ENCODE measurements around the gene SLC25A23. TPM values are rescaled to one million over a fixed set of nuclear protein-coding genes. Genes with fewer than 3 reads are reported as not detected.
A peak's percentile ranks its signal among the peaks of the same experiment; 100 is the strongest.

Gene SLC25A23
- total and polyA plus RNA-seq, 9 of the 15 experiments (the other 6 are each of a cell fraction or from before 2014, with no cell fraction given): 6.1 to 72.0 (median 26.6) TPM

DNA sequence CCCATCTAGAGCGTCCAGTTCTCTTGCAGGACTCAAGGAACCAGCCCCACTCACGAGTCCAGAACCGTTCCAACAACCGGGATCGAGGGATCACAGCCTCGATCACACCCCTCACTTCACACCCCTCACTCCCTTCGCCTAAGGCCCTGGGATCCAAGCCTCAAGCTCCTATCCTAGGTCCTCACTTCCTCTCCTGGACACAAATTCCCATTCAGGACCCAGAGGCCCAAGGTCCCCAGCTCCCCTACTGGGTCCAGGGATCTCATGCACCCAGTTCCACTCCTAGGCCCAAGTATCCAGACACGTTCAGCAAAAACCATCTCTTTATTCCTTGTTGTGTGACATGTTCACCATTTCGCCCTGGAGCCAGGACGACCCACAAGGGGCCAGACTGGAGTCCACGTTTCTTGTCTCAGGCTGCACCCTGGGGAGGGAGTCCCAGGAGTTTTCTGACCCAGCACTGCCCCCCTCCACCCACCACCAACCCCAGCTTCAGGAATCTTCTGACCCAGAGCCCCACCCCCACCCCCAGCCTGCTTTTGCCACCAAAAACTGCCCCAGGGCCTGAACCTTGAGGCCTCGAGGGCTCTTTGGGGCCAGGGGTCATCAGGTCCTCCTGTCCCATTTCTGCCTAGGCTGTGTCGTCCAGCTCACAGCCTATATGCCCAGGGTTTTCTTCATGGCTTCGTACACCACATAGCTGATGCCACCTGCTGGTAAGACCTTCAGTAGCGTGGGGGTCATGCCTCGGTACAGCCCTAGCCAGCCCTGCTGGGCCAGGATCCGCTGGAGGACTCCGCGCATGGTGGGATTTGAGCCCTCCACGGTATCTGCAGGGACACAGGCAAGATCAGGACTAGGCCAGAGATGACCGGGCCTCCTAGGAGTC lies 33.6 kb downstream of the SLC25A23 start (continued):
- TF ChIP-seq, protein P1, sequence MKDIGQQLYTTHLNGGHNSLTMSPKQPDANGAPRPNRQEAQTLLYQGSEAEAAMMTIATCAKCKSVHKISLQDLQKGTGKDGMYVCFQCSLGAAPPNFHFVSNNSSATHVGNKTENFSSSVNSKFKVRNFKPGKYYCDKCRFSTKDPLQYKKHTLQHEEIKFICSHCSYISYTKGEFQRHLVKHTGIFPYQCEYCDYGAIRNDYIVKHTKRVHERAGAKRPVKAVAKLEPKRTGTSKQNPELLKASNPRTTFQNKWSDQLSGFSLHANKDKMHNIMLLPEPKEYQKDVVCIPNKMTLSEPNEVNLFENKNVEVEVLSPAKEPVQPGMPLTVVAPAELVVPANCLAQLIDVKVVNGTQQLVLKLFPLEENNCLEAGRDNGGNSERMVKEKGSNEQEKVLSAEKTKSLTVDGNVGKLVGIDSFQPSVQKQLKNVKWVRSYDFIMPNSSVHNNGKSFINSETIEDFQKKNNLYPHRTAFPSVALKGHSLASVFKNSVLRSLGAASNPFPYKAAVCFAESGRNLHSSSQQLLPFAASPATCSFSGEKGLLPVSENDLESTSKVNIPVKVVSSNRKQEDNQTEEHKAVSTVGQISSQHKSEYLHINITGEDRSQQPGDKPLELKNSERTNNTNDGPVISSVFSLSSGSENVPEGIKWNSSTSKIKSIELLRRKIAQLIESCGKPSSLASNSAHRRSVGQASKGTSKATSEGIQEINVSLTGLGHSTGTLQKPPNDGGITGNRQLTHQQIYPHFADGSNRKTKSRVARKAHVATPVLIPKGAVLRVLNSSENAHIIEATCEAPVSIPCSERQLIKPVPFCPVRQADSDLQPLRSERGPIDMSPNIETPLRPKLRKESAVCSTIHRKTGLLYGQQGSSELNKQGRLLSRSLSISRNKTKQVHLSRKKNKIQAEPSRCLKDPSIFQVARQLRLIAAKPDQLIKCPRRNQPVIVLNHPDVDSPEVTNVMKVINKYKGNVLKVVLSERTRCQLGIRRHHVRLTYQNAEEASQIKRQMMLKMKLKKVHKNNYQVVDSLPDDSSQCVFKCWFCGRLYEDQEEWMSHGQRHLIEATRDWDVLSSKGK (CRISPR knock-in tag; IDR thresholded peaks at IDR 0.05): no peak
- TF ChIP-seq ZNF311 (CRISPR knock-in tag; IDR thresholded peaks at IDR 0.05) (no peak), ZNF175 (CRISPR knock-in tag; IDR thresholded peaks at IDR 0.05; ENCODE audit: low read depth) (peak; percentile 35; the same call in 1 of the 2 replicates), ZFP36 (IDR thresholded peaks at IDR 0.05; ENCODE audit: low read depth, low read length, partially characterized antibody) (no peak), ZNF507 (tag; conservative IDR thresholded peaks at IDR 0.05) (no peak), TAL1 (IDR thresholded peaks at IDR 0.05) (no peak), HDGF (IDR thresholded peaks at IDR 0.05) (peak; percentile 72; the same call in 1 of the 2 replicates), CCNT2 (IDR thresholded peaks at IDR 0.05; ENCODE audit: borderline replicate concordance, extremely low read depth, insufficient read length, low read depth, low read length) (no peak), L3MBTL2 (IDR thresholded peaks at IDR 0.05) (no peak), BRD4 (IDR thresholded peaks at IDR 0.05) (no peak), PHF20 (IDR thresholded peaks at IDR 0.05; ENCODE audit: partially characterized antibody) (peak; percentile 52)
- TF ChIP-seq, protein P2, sequence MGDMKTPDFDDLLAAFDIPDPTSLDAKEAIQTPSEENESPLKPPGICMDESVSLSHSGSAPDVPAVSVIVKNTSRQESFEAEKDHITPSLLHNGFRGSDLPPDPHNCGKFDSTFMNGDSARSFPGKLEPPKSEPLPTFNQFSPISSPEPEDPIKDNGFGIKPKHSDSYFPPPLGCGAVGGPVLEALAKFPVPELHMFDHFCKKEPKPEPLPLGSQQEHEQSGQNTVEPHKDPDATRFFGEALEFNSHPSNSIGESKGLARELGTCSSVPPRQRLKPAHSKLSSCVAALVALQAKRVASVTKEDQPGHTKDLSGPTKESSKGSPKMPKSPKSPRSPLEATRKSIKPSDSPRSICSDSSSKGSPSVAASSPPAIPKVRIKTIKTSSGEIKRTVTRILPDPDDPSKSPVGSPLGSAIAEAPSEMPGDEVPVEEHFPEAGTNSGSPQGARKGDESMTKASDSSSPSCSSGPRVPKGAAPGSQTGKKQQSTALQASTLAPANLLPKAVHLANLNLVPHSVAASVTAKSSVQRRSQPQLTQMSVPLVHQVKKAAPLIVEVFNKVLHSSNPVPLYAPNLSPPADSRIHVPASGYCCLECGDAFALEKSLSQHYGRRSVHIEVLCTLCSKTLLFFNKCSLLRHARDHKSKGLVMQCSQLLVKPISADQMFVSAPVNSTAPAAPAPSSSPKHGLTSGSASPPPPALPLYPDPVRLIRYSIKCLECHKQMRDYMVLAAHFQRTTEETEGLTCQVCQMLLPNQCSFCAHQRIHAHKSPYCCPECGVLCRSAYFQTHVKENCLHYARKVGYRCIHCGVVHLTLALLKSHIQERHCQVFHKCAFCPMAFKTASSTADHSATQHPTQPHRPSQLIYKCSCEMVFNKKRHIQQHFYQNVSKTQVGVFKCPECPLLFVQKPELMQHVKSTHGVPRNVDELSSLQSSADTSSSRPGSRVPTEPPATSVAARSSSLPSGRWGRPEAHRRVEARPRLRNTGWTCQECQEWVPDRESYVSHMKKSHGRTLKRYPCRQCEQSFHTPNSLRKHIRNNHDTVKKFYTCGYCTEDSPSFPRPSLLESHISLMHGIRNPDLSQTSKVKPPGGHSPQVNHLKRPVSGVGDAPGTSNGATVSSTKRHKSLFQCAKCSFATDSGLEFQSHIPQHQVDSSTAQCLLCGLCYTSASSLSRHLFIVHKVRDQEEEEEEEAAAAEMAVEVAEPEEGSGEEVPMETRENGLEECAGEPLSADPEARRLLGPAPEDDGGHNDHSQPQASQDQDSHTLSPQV (IDR thresholded peaks at IDR 0.05): peak; percentile 71
- TF ChIP-seq, protein P3, sequence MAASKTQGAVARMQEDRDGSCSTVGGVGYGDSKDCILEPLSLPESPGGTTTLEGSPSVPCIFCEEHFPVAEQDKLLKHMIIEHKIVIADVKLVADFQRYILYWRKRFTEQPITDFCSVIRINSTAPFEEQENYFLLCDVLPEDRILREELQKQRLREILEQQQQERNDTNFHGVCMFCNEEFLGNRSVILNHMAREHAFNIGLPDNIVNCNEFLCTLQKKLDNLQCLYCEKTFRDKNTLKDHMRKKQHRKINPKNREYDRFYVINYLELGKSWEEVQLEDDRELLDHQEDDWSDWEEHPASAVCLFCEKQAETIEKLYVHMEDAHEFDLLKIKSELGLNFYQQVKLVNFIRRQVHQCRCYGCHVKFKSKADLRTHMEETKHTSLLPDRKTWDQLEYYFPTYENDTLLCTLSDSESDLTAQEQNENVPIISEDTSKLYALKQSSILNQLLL (CRISPR knock-in tag; IDR thresholded peaks at IDR 0.05; ENCODE audit: borderline replicate concordance): no peak
- TF ChIP-seq, protein P4, sequence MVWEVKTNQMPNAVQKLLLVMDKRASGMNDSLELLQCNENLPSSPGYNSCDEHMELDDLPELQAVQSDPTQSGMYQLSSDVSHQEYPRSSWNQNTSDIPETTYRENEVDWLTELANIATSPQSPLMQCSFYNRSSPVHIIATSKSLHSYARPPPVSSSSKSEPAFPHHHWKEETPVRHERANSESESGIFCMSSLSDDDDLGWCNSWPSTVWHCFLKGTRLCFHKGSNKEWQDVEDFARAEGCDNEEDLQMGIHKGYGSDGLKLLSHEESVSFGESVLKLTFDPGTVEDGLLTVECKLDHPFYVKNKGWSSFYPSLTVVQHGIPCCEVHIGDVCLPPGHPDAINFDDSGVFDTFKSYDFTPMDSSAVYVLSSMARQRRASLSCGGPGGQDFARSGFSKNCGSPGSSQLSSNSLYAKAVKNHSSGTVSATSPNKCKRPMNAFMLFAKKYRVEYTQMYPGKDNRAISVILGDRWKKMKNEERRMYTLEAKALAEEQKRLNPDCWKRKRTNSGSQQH (CRISPR knock-in tag; IDR thresholded peaks at IDR 0.05): no peak

Data from K562 (cell line).